H1 (cell line): ENCODE results near the gene RRM2. TPM values are rescaled to one million over a fixed set of nuclear protein-coding genes. Genes with fewer than 3 reads are reported as not detected.

Source experiments
- CTCF ChIA-PET: fragments of 300-600 bp; sonication (Branson Sonifier 250); formaldehyde crosslinking; loops from one replicate; lab custom pipeline; 2021; ENCODE audit not compliant: partially characterized antibody; lab: Charles Lee
- POLR2A ChIA-PET: fragments of 300-600 bp; sonication (Branson Sonifier 250); formaldehyde crosslinking; loops from one replicate; lab custom pipeline; 2021; ENCODE audit warnings: inconsistent platforms; ENCODE audit not compliant: partially characterized antibody; lab: Charles Lee
- DNase-seq, 2 experiments: peaks; one replicate each; pipeline versions ENCODE4 v3.0.0 to v3.0.0-alpha.2; 2010 to 2022; ENCODE audit warnings: low spot score in 2 of 2, low read depth in 1 of 2, mixed read lengths in 1 of 2
- FAIRE-seq: peaks from 2 replicates; lab custom pipeline; 2011; peaks lifted over from hg19 to GRCh38; lab: Jason Lieb, UNC
- H2AFZ ChIP-seq: 2 replicates; pipeline ENCODE4 v1.8.1; 2012; ENCODE audit warnings: low read length, inconsistent platforms
- H2AK5ac ChIP-seq: 2 replicates; pipeline ENCODE4 v1.6.1; 2013; ENCODE audit warnings: low read depth, low read length
- H2BK120ac ChIP-seq: replicated peaks from 2 replicates; pipeline ENCODE3; 2013; ENCODE audit warnings: low read depth, low read length, inconsistent platforms
- H2BK12ac ChIP-seq: 2 replicates; pipeline ENCODE4 v1.6.1; 2013; ENCODE audit warnings: low read depth, low read length
- H2BK15ac ChIP-seq: 2 replicates; pipeline ENCODE4 v1.6.1; 2013; ENCODE audit warnings: low read length
- H2BK20ac ChIP-seq: 2 replicates; pipeline ENCODE4 v1.6.1; 2013; ENCODE audit warnings: low read length
- H2BK5ac ChIP-seq: 2 replicates; pipeline ENCODE4 v1.6.1; 2013; ENCODE audit warnings: low read depth, low read length
- H3K14ac ChIP-seq: 2 replicates; pipeline ENCODE4 v1.6.1; 2013; ENCODE audit warnings: inconsistent platforms; ENCODE audit not compliant: insufficient read length
- H3K18ac ChIP-seq: 2 replicates; pipeline ENCODE4 v1.6.1; 2013; ENCODE audit warnings: low read length; ENCODE audit errors: extremely low read depth
- H3K23ac ChIP-seq: 2 replicates; pipeline ENCODE4 v1.6.1; 2013; ENCODE audit warnings: inconsistent platforms; ENCODE audit not compliant: insufficient read length
- H3K23me2 ChIP-seq: 2 replicates; pipeline ENCODE4 v1.6.1; 2013; ENCODE audit warnings: low read depth, low read length
- H3K27ac ChIP-seq: 2 replicates; pipeline ENCODE4 v1.6.1; 2011; ENCODE audit warnings: low read depth, low read length, inconsistent platforms
- H3K27me3 ChIP-seq, 4 experiments: replicated peaks in 1 of 4; 1 replicate in 1 of 4; 2 replicates in 3 of 4; pipeline versions ENCODE4 v1.6.1 to v1.8.1; 2011 to 2013; ENCODE audit warnings: low read length in 3 of 4, mild to moderate bottlenecking in 3 of 4, inconsistent platforms in 2 of 4, mixed read lengths in 2 of 4, moderate library complexity in 1 of 4; ENCODE audit not compliant: control insufficient read depth in 3 of 4, insufficient read depth in 3 of 4; ENCODE audit errors: extremely low read depth in 1 of 4
- H3K36me3 ChIP-seq, 4 experiments: 2 replicates each; pipeline versions ENCODE4 v1.6.1 to v1.8.1; 2011 to 2013; ENCODE audit warnings: mild to moderate bottlenecking in 4 of 4, low read length in 3 of 4, moderate library complexity in 2 of 4, control low read depth in 1 of 4, inconsistent platforms in 1 of 4; ENCODE audit not compliant: insufficient read depth in 4 of 4, control insufficient read depth in 2 of 4
- H3K4ac ChIP-seq: replicated peaks from 2 replicates; pipeline ENCODE3; 2013; ENCODE audit warnings: low read length, low read depth, mixed read lengths, inconsistent platforms; ENCODE audit not compliant: insufficient read length
- H3K4me1 ChIP-seq, 4 experiments: replicated peaks in 1 of 4; 1 replicate in 1 of 4; 2 replicates in 3 of 4; pipeline versions ENCODE4 v1.6.1 to v1.8.1; 2011 to 2013; ENCODE audit warnings: low read length in 3 of 4, inconsistent platforms in 2 of 4, mixed read lengths in 1 of 4; ENCODE audit not compliant: insufficient read depth in 4 of 4, control insufficient read depth in 3 of 4
- H3K4me2 ChIP-seq, 2 experiments: 2 replicates each; pipeline versions ENCODE4 v1.6.1 to v1.8.1; 2011 to 2013; ENCODE audit warnings: low read depth in 2 of 2, low read length in 2 of 2, control low read depth in 1 of 2, inconsistent platforms in 1 of 2, mild to moderate bottlenecking in 1 of 2; ENCODE audit not compliant: insufficient read depth in 1 of 2
- H3K4me3 ChIP-seq, 4 experiments: fragments of 200-600, 300-600 bp in 1 of 4; sonication (generic), shearing (Covaris generic), sonication (Bioruptor Twin) in 1 of 4; 2 replicates each; pipeline versions ENCODE4 v1.5.1 to v1.8.1; 2011 to 2016; ENCODE audit warnings: low read length in 4 of 4, low read depth in 3 of 4, control low read depth in 2 of 4, inconsistent platforms in 2 of 4, mild to moderate bottlenecking in 2 of 4, mixed read lengths in 1 of 4, moderate library complexity in 1 of 4; ENCODE audit not compliant: insufficient read depth in 2 of 4; ENCODE audit errors: extremely low read depth in 1 of 4
- H3K56ac ChIP-seq: replicated peaks from 2 replicates; pipeline ENCODE3; 2013; ENCODE audit warnings: low read depth, mild to moderate bottlenecking, mixed read lengths, low read length, inconsistent platforms; ENCODE audit not compliant: insufficient read length
- H3K79me1 ChIP-seq: 2 replicates; pipeline ENCODE4 v1.6.1; 2013; ENCODE audit warnings: low read depth, low read length, control low read depth
- H3K79me2 ChIP-seq, 2 experiments: 2 replicates each; pipeline versions ENCODE4 v1.6.1 to v1.8.1; 2012 to 2013; ENCODE audit warnings: low read length in 2 of 2, mild to moderate bottlenecking in 2 of 2, inconsistent platforms in 1 of 2; ENCODE audit not compliant: insufficient read depth in 2 of 2, control insufficient read depth in 1 of 2
- H3K9ac ChIP-seq, 4 experiments: replicated peaks in 1 of 4; 1 replicate in 1 of 4; 2 replicates in 3 of 4; pipeline versions ENCODE4 v1.6.1 to v1.8.1; 2011 to 2013; ENCODE audit warnings: low read depth in 3 of 4, low read length in 3 of 4, control low read depth in 2 of 4, mild to moderate bottlenecking in 2 of 4, moderate library complexity in 2 of 4, inconsistent platforms in 1 of 4; ENCODE audit errors: extremely low read depth in 1 of 4
- H3K9me3 ChIP-seq, 2 experiments: 2 replicates each; pipeline versions ENCODE4 v1.6.1 to v1.8.1; 2012 to 2013; ENCODE audit warnings: mild to moderate bottlenecking in 2 of 2, moderate library complexity in 2 of 2, control low read depth in 1 of 2, inconsistent platforms in 1 of 2, low read depth in 1 of 2, low read length in 1 of 2, mixed read lengths in 1 of 2; ENCODE audit not compliant: insufficient read depth in 2 of 2
- H4K20me1 ChIP-seq, 2 experiments: replicated peaks in 1 of 2; 2 replicates each; pipeline versions ENCODE3 to v1.8.1; 2011 to 2013; ENCODE audit warnings: inconsistent platforms in 2 of 2, low read length in 2 of 2, mild to moderate bottlenecking in 1 of 2; ENCODE audit not compliant: insufficient read depth in 2 of 2, control insufficient read depth in 1 of 2
- H4K5ac ChIP-seq: 2 replicates; pipeline ENCODE4 v1.6.1; 2013; ENCODE audit warnings: low read length, low read depth, mixed read lengths, inconsistent platforms; ENCODE audit not compliant: insufficient read length
- H4K8ac ChIP-seq: 2 replicates; pipeline ENCODE4 v1.8.0; 2013; ENCODE audit warnings: mild to moderate bottlenecking, moderate library complexity, low read length, inconsistent platforms; ENCODE audit not compliant: insufficient read depth; ENCODE audit errors: extremely low read depth
- H4K91ac ChIP-seq: replicated peaks from 2 replicates; pipeline ENCODE3; 2013; ENCODE audit warnings: low read length, mixed read lengths, inconsistent platforms; ENCODE audit not compliant: insufficient read length
- BACH1 ChIP-seq: IDR thresholded peaks from 2 replicates; pipeline ENCODE4 v1.6.1; 2012; ENCODE audit warnings: low read length, improper control_type of control experiment
- WGBS, 2 experiments: shearing (Covaris generic) in 1 of 2; methylation state at CpG; one replicate each; pipeline versions ENCODE4 v1.1.6 to v1.1.7; 2013 to 2015; ENCODE audit warnings: low lambda C conversion rate in 2 of 2, mixed read lengths in 2 of 2, inconsistent platforms in 1 of 2, low coverage in 1 of 2, missing lambda C conversion rate in 1 of 2; ENCODE audit not compliant: insufficient replicate concordance in 2 of 2, insufficient coverage in 1 of 2, insufficient read length in 1 of 2; ENCODE audit errors: extremely low coverage in 1 of 2, missing lambda C conversion rate in 1 of 2; 5-methylcytosine and 5-hydroxymethylcytosine counted together
- polyA plus RNA-seq, 7 experiments: library from polyadenylated mRNA; depleted of rRNA in 3 of 7; stranded (reverse) in 5 of 7; unstranded in 2 of 7; fragments of >200 nt in 5 of 7; fragments of 200-250 nt in 2 of 7; gene quantifications; 1 replicate in 5 of 7; 2 replicates in 1 of 7; 4 replicates in 1 of 7; pipeline versions ENCODE4 v1.2.1 to v1.2.3, GENCODE V29; 2011 to 2013; ENCODE audit warnings: missing spikeins in 2 of 7, mixed read lengths in 2 of 7
- total RNA-seq: library from RNA; stranded (reverse); fragmentation: NEBNext Ultra II Directional; extraction: Animal tissue kit (Norgen Biotek cat#: 25700); gene quantifications from 2 replicates; pipeline ENCODE4 v1.2.1, GENCODE V29; 2021

RRM2 gene
- total and polyA plus RNA-seq, 2 of the 8 experiments (the other 6 are each of a cell fraction or from before 2014, with no cell fraction given) = 37.7 to 215 TPM

GRCh38 chr2:10167316-10167715, 44.8 kb downstream of the RRM2 start:
- CTCF ChIA-PET = interaction anchor here (1.2 to 17.7 kb wide), 2 partner anchors 25 to 135 kb away, joined by 3 to 169 read pairs; partner anchors contain the start of gene HPCAL1
- Histone ChIP-seq H3K9me3 (no peaks in the 10 kb centered on the region), H4K8ac (0 out of 2 replicates have a peak overlapping the region, but pooled peaks have one; percentile 28), H3K4ac (no peak overlapping the region)
- no peak for FAIRE-seq
- no peak for TF ChIP-seq BACH1
- TF ChIP-seq, all 59 proteins: peak for 0
- Histone ChIP-seq H3K4me3 (no peak overlapping the region), H3K23ac (no peak overlapping the region), H3K4me2 (no peak overlapping the region), H2AK5ac (no peak overlapping the region), H3K14ac (no peak overlapping the region), H3K27ac (no peak overlapping the region), H2BK120ac (no peak overlapping the region), H4K91ac (no peak overlapping the region), H2BK5ac (no peak overlapping the region), H3K79me2 (no peaks in the 10 kb centered on the region), H3K27me3 (no peaks in the 10 kb centered on the region), H2BK15ac (no peak overlapping the region), H3K9ac (no peak overlapping the region), H3K4me1 (peaks cover 0 to 4% (median under 1%) of the 10 kb centered on the region in 4 experiments; a peak in 2 of 7 replicates), H4K5ac (no peak overlapping the region), H2BK12ac (no peak overlapping the region), H3K56ac (no peak overlapping the region), H3K79me1 (no peaks in the 10 kb centered on the region), H2BK20ac (no peak overlapping the region), H2AFZ (no peak overlapping the region), H3K23me2 (peaks cover 2% of the 10 kb centered on the region; the same call in 1 of the 2 replicates), H4K20me1 (peaks cover 2 to 3% of the 10 kb centered on the region in 2 experiments), H3K36me3 (peaks cover 0 to 3% (median 0%) of the 10 kb centered on the region in 4 experiments; a peak in 2 of 8 replicates), H3K18ac (no peak overlapping the region)
- DNase-seq = no peak
- POLR2A ChIA-PET = no interaction called here
- WGBS, 2 experiments = 95% methylated on average over 11 of the region's 11 CpGs; no CpG with 5 or more reads in 1 of the 2 experiments
